ENCODE data around the gene SIM2. TPM values are rescaled to one million over a fixed set of nuclear protein-coding genes. Genes with fewer than 3 reads are reported as not detected.

Gene SIM2
- polyA plus RNA-seq, 1 donor from 2014 or later, result not detected

DNA sequence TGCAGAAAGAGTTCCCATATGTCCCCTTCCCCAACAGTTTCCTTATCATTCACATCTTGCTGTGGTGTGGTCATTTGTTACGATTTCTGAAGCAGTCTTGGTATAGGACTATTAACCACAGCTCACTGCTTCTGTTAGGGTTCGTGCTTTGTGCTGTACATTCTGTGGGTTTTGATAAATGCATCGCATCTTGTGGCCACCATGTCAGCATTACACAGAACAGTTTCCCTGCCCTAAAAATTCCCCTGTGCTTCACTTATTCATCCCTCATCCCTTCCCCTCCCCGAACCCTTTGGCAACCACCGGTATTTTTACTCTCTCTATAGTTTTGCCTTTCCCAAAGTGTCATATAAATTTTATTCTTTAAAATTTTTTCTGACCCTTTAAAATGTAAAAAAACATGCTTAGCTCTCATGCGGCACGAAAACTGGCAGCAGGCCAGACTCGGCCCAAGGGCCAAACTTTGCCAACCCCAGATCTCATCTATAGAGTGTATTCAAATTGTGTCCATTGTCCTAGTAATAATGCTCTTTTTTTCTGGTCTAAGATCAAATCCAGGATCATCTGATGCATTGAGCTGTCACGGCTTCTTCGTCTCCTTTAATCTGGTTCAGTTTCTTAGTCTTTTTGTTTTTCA lies 78.2 kb downstream of the SIM2 start:
- Histone ChIP-seq H3K4me2 (ENCODE audit: low read length) (no peak overlapping the region), H3K27ac (ENCODE audit: low read length) (no peak overlapping the region), H3K36me3 (ENCODE audit: insufficient read depth, low read length) (no peaks in the 10 kb centered on the region), H3K27me3 (ENCODE audit: insufficient read depth, low read depth, low read length) (no peaks in the 10 kb centered on the region), H3K9ac (ENCODE audit: low read length) (no peak overlapping the region), H3K9me2 (ENCODE audit: insufficient read depth, low read length) (no peaks in the 10 kb centered on the region), H3K79me2 (replicated peaks; ENCODE audit: insufficient read depth, low read length) (no peaks in the 10 kb centered on the region), H3F3A (ENCODE audit: insufficient read depth, low read length, poor library complexity, severe bottlenecking) (no peaks in the 10 kb centered on the region), H2AFZ (ENCODE audit: low read depth, low read length) (no peak overlapping the region), H4K20me1 (ENCODE audit: insufficient read depth) (no peaks in the 10 kb centered on the region), H3K4me3 (ENCODE audit: low read length) (no peak overlapping the region), H3K9me3 (ENCODE audit: low read length) (no peaks in the 10 kb centered on the region)
- no peak for TF ChIP-seq EZH2 (IDR thresholded peaks at IDR 0.05; ENCODE audit: borderline replicate concordance, insufficient read depth, low read length, poor library complexity, severe bottlenecking)
- no peak for TF ChIP-seq MXI1 (conservative IDR thresholded peaks at IDR 0.05; ENCODE audit: poor library complexity, severe bottlenecking)
- TF ChIP-seq SMC3 (conservative IDR thresholded peaks at IDR 0.05; ENCODE audit: poor library complexity), result no peak
- no peak for TF ChIP-seq RAD21 (conservative IDR thresholded peaks at IDR 0.05)
- no peak for TF ChIP-seq POLR2AphosphoS5 (IDR thresholded peaks at IDR 0.05)
- no peak for TF ChIP-seq TAF1 (IDR thresholded peaks at IDR 0.05; ENCODE audit: low read depth)
- TF ChIP-seq, protein P1, sequence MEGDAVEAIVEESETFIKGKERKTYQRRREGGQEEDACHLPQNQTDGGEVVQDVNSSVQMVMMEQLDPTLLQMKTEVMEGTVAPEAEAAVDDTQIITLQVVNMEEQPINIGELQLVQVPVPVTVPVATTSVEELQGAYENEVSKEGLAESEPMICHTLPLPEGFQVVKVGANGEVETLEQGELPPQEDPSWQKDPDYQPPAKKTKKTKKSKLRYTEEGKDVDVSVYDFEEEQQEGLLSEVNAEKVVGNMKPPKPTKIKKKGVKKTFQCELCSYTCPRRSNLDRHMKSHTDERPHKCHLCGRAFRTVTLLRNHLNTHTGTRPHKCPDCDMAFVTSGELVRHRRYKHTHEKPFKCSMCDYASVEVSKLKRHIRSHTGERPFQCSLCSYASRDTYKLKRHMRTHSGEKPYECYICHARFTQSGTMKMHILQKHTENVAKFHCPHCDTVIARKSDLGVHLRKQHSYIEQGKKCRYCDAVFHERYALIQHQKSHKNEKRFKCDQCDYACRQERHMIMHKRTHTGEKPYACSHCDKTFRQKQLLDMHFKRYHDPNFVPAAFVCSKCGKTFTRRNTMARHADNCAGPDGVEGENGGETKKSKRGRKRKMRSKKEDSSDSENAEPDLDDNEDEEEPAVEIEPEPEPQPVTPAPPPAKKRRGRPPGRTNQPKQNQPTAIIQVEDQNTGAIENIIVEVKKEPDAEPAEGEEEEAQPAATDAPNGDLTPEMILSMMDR (IDR thresholded peaks at IDR 0.05; ENCODE audit: poor library complexity, severe bottlenecking), result no peak
- no peak for TF ChIP-seq EP300 (conservative IDR thresholded peaks at IDR 0.05; ENCODE audit: poor library complexity, severe bottlenecking)
- TF ChIP-seq, protein P2, sequence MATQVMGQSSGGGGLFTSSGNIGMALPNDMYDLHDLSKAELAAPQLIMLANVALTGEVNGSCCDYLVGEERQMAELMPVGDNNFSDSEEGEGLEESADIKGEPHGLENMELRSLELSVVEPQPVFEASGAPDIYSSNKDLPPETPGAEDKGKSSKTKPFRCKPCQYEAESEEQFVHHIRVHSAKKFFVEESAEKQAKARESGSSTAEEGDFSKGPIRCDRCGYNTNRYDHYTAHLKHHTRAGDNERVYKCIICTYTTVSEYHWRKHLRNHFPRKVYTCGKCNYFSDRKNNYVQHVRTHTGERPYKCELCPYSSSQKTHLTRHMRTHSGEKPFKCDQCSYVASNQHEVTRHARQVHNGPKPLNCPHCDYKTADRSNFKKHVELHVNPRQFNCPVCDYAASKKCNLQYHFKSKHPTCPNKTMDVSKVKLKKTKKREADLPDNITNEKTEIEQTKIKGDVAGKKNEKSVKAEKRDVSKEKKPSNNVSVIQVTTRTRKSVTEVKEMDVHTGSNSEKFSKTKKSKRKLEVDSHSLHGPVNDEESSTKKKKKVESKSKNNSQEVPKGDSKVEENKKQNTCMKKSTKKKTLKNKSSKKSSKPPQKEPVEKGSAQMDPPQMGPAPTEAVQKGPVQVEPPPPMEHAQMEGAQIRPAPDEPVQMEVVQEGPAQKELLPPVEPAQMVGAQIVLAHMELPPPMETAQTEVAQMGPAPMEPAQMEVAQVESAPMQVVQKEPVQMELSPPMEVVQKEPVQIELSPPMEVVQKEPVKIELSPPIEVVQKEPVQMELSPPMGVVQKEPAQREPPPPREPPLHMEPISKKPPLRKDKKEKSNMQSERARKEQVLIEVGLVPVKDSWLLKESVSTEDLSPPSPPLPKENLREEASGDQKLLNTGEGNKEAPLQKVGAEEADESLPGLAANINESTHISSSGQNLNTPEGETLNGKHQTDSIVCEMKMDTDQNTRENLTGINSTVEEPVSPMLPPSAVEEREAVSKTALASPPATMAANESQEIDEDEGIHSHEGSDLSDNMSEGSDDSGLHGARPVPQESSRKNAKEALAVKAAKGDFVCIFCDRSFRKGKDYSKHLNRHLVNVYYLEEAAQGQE (IDR thresholded peaks at IDR 0.05; ENCODE audit: borderline replicate concordance), result no peak

DNA sequence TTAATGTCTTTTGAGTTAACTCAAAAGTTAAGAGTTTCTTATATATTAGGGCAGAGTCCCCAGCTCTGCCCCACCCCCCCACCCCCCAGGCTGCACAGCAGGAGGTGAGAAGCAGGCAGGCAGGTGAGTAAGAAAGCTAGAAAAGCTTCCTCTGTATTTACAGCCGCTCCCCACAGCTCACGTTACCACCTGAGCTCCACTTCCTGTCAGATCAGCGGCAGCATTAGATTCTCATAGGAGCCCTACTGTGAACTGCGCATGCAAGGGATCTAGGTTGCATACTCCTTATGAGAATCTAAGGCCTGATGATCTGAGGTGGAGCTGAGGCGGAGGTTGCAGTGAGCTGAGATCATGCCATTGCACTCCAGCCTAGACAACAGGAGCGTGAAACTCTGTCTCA lies 81.9 kb downstream of the SIM2 start:
- no peaks in the 10 kb centered on the region for H3K9me2 ChIP-seq (ENCODE audit: insufficient read depth, low read length)
- no peak overlapping the region for H2AFZ ChIP-seq (ENCODE audit: low read depth, low read length)
- no peaks in the 10 kb centered on the region for H3K27me3 ChIP-seq (ENCODE audit: insufficient read depth, low read depth, low read length)
- H3K36me3 ChIP-seq (ENCODE audit: insufficient read depth, low read length), result no peaks in the 10 kb centered on the region
- H3F3A ChIP-seq (ENCODE audit: insufficient read depth, low read length, poor library complexity, severe bottlenecking), result no peaks in the 10 kb centered on the region
- H4K20me1 ChIP-seq (ENCODE audit: insufficient read depth), result no peaks in the 10 kb centered on the region
- H3K9me3 ChIP-seq (ENCODE audit: low read length), result no peaks in the 10 kb centered on the region
- no peak overlapping the region for H3K9ac ChIP-seq (ENCODE audit: low read length)
- H3K27ac ChIP-seq (ENCODE audit: low read length), result no peak overlapping the region
- no peak overlapping the region for H3K4me3 ChIP-seq (ENCODE audit: low read length)
- no peaks in the 10 kb centered on the region for H3K79me2 ChIP-seq (replicated peaks; ENCODE audit: insufficient read depth, low read length)
- no peak for TF ChIP-seq TAF1 (IDR thresholded peaks at IDR 0.05; ENCODE audit: low read depth)
- no peak for TF ChIP-seq MXI1 (conservative IDR thresholded peaks at IDR 0.05; ENCODE audit: poor library complexity, severe bottlenecking)
- no peak for TF ChIP-seq RAD21 (conservative IDR thresholded peaks at IDR 0.05)
- TF ChIP-seq, protein P2 (IDR thresholded peaks at IDR 0.05; ENCODE audit: borderline replicate concordance), result no peak
- TF ChIP-seq, protein P1 (IDR thresholded peaks at IDR 0.05; ENCODE audit: poor library complexity, severe bottlenecking), result no peak
- TF ChIP-seq EZH2 (IDR thresholded peaks at IDR 0.05; ENCODE audit: borderline replicate concordance, insufficient read depth, low read length, poor library complexity, severe bottlenecking), result no peak
- no peak for TF ChIP-seq EP300 (conservative IDR thresholded peaks at IDR 0.05; ENCODE audit: poor library complexity, severe bottlenecking)
- TF ChIP-seq SMC3 (conservative IDR thresholded peaks at IDR 0.05; ENCODE audit: poor library complexity), result no peak
- no peak for TF ChIP-seq POLR2AphosphoS5 (IDR thresholded peaks at IDR 0.05)
- H3K4me2 ChIP-seq (ENCODE audit: low read length), result no peak overlapping the region
